GM12878 (cell line): ENCODE data around the gene MND1. TPM values are rescaled to one million over a fixed set of nuclear protein-coding genes. Genes with fewer than 3 reads are reported as not detected.

ENCODE experiments used
- ATAC-seq: fragments of 200-7000 bp; cut with Tn5 transposase; 3 replicates; pipeline ENCODE4 v1.9.1; 2020; ENCODE audit warnings: mild to moderate bottlenecking, moderate library complexity
- BruUV-seq: library from RNA; stranded (reverse); fragments of 400-500 nt; replicated peaks from 2 replicates; lab custom pipeline; 2021; lab: Mats Ljungman, UMichigan
- CTCF ChIA-PET: fragments of 300-600 bp; sonication (Branson Sonifier 250); formaldehyde crosslinking; extraction: SDS; loops from one replicate; lab custom pipeline; 2021; ENCODE audit warnings: inconsistent platforms; lab: Yijun Ruan, JAX
- POLR2A ChIA-PET: fragments of 350-600 bp; formaldehyde crosslinking; extraction: SDS; loops from one replicate; lab custom pipeline; 2021; ENCODE audit warnings: inconsistent platforms; lab: Charles Lee
- RAD21 ChIA-PET: fragments of 300-600 bp; sonication (Branson Sonifier 250); formaldehyde crosslinking; loops from one replicate; lab custom pipeline; 2023; ENCODE audit warnings: antibody characterized with exemption; ENCODE audit not compliant: unreplicated experiment; lab: Charles Lee
- SMC1A ChIA-PET: fragments of 300-600 bp; sonication (Branson Sonifier 250); formaldehyde crosslinking; loops from one replicate; lab custom pipeline; 2023; ENCODE audit not compliant: unreplicated experiment, uncharacterized antibody; lab: Charles Lee
- DNase-seq: peaks from one replicate; pipeline ENCODE4 v3.0.0-alpha.2; 2011; ENCODE audit warnings: low read depth, low spot score
- FAIRE-seq: peaks from 3 replicates; lab custom pipeline; 2011; peaks lifted over from hg19 to GRCh38; lab: Jason Lieb, UNC
- H2AFZ ChIP-seq: 2 replicates; pipeline ENCODE4 v1.6.0; 2011; ENCODE audit warnings: low read depth, low read length, control low read depth; ENCODE audit not compliant: control insufficient read depth
- H3K27ac ChIP-seq: 2 replicates; pipeline ENCODE4 v1.5.1; 2011; ENCODE audit warnings: control low read depth; ENCODE audit not compliant: control insufficient read depth, insufficient read depth
- H3K27me3 ChIP-seq, 2 experiments: replicated peaks in 1 of 2; 2 replicates each; pipeline versions ENCODE4 v1.6.0 to v1.6.1; 2011; ENCODE audit warnings: low read length in 1 of 2; ENCODE audit not compliant: control insufficient read depth in 2 of 2, insufficient read depth in 2 of 2
- H3K36me3 ChIP-seq, 2 experiments: 2 replicates each; pipeline ENCODE4 v1.5.1; 2011; ENCODE audit warnings: low read length in 1 of 2; ENCODE audit not compliant: control insufficient read depth in 2 of 2, insufficient read depth in 2 of 2
- H3K4me1 ChIP-seq: 2 replicates; pipeline ENCODE4 v1.6.1; 2011; ENCODE audit warnings: mild to moderate bottlenecking, low read length, moderate library complexity, mixed read lengths; ENCODE audit not compliant: control insufficient read depth, insufficient read depth
- H3K4me2 ChIP-seq: 2 replicates; pipeline ENCODE4 v1.6.0; 2011; ENCODE audit warnings: control low read depth; ENCODE audit not compliant: control insufficient read depth, insufficient read depth
- H3K4me3 ChIP-seq: fragments of 200-600 bp; sonication (generic); 2 replicates; pipeline ENCODE4 v1.5.1; 2016
- H3K79me2 ChIP-seq: 2 replicates; pipeline ENCODE4 v1.6.0; 2011; ENCODE audit warnings: low read length; ENCODE audit not compliant: control insufficient read depth, insufficient read depth
- H3K9ac ChIP-seq: 2 replicates; pipeline ENCODE4 v1.8.0; 2011; ENCODE audit warnings: low read length, control low read depth, mixed read lengths; ENCODE audit not compliant: control insufficient read depth, insufficient read depth
- H3K9me3 ChIP-seq: replicated peaks from 3 replicates; pipeline ENCODE4 v1.5.1; 2011; ENCODE audit warnings: mild to moderate bottlenecking, low read length; ENCODE audit not compliant: control insufficient read depth, insufficient read depth
- H4K20me1 ChIP-seq: 2 replicates; pipeline ENCODE4 v1.6.0; 2011; ENCODE audit not compliant: control insufficient read depth, insufficient read depth
- IRF4 ChIP-seq: IDR thresholded peaks from 2 replicates; pipeline ENCODE4 v1.6.1; 2011; ENCODE audit warnings: low read depth, low read length
- PML ChIP-seq: IDR thresholded peaks from 2 replicates; pipeline ENCODE4 v1.6.1; 2012; ENCODE audit warnings: low read length, inconsistent platforms
- RUNX3 ChIP-seq: IDR thresholded peaks from 2 replicates; pipeline ENCODE4 v1.6.1; 2012; ENCODE audit warnings: low read length, inconsistent platforms
- SREBF1 ChIP-seq: IDR thresholded peaks from 2 replicates; pipeline ENCODE4 v1.6.1; 2012; ENCODE audit warnings: mild to moderate bottlenecking, low read length
- WGBS: methylation state at CpG from one replicate; pipeline ENCODE4 v1.1.6; 2016; ENCODE audit warnings: low lambda C conversion rate; ENCODE audit not compliant: insufficient replicate concordance, insufficient coverage; ENCODE audit errors: missing lambda C conversion rate; 5-methylcytosine and 5-hydroxymethylcytosine counted together
- in situ Hi-C: fragments of 300-500 bp; cut with MboI; formaldehyde crosslinking; loops from 9 replicates; pipeline ENCODE4 v1.14.3; 2018; ENCODE audit warnings: mixed read lengths
- intact Hi-C: fragments of 100-400 bp; cut with micrococcal nuclease; formaldehyde crosslinking; loops from one replicate; pipeline ENCODE4 v1.14.2; 2022; ENCODE audit not compliant: unreplicated experiment
- polyA plus RNA-seq, 11 experiments: library from polyadenylated mRNA; depleted of rRNA in 4 of 11; unstranded in 6 of 11; stranded (reverse) in 5 of 11; fragments of >200 nt; fragmentation: Nextera tagmentation in 4 of 11; fragmentation: Illumina TruSeq in 1 of 11; extraction: Ambion mirVana in 4 of 11; extraction: Trizol in 1 of 11; gene quantifications; 1 replicate in 1 of 11; 2 replicates in 10 of 11; pipeline versions ENCODE4 v1.2.1 to v1.2.3, GENCODE V29; 2011 to 2016; ENCODE audit warnings: inconsistent platforms in 2 of 11, missing spikeins in 2 of 11, low read depth in 1 of 11
- total RNA-seq, 4 experiments: library from RNA; depleted of rRNA in 3 of 4; stranded (reverse); fragments of >200 nt in 3 of 4; fragmentation: Illumina TruSeq in 1 of 4; extraction: Trizol in 1 of 4; gene quantifications; 2 replicates each; pipeline versions ENCODE4 v1.2.1 to v1.2.3, GENCODE V29; 2013 to 2021
- TF ChIP-seq, protein P1 (sequence below): fragments of 450-650 bp; IDR thresholded peaks from 2 replicates; pipeline ENCODE4 v1.6.1; 2016; ENCODE audit warnings: mild to moderate bottlenecking
- TF ChIP-seq, protein P2 (sequence below): fragments of 450-650 bp; IDR thresholded peaks from 2 replicates; pipeline ENCODE4 v1.6.1; 2018; ENCODE audit warnings: borderline replicate concordance, mild to moderate bottlenecking; ENCODE audit not compliant: partially characterized antibody
- TF ChIP-seq, protein P3 (sequence below): IDR thresholded peaks from 2 replicates; pipeline ENCODE4 v1.6.1; 2011; ENCODE audit warnings: mild to moderate bottlenecking, low read depth, low read length, moderate library complexity; ENCODE audit not compliant: insufficient replicate concordance

The MND1 gene
- total and polyA plus RNA-seq, 10 of the 15 experiments (the other 5 are each of a cell fraction or from before 2014, with no cell fraction given): 17.7 to 58.1 (median 47.3) TPM

DNA sequence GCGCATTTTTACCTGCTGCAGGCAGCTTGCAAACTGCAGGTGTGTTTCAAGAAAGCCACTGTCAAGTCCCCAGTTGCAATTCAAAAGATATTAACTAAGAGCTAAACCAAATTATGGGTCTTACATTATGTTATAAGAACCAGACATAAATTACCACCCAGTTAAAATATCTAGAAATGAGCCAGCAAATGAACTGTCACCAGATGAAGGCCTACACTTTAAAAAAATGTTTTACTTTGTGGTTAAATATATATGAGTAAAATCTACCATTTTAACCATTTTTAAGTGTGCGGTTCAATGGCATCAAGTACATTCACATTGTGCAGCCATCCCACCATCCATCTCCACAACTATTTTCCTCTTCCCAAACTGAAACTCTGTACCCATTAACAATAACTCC lies 89.7 kb downstream of the MND1 start:
- Histone ChIP-seq H3K4me3 (peak overlapping the region; percentile 51), H3K4me1 (peaks cover 35% of the 10 kb centered on the region), H3K27me3 (no peaks in the 10 kb centered on the region), H3K27ac (peak overlapping the region; percentile 84), H3K79me2 (peaks cover 8% of the 10 kb centered on the region), H3K4me2 (peak overlapping the region; percentile 96), H3K36me3 (no peaks in the 10 kb centered on the region), H3K9me3 (no peaks in the 10 kb centered on the region), H2AFZ (no peak overlapping the region), H4K20me1 (no peaks in the 10 kb centered on the region), H3K9ac (peak overlapping the region; percentile 55; the same call in 1 of the 2 replicates)
- RAD21 ChIA-PET: interaction anchor here (1.0 to 4.9 kb wide), 16 partner anchors 26 to 210 kb away, joined by 3 to 81 read pairs (median 12); partner anchors contain the start of gene TMEM131L
- TF ChIP-seq SREBF1: no peak
- TF ChIP-seq RUNX3: peak; percentile 60
- in situ Hi-C loops: no loop called here
- no peak for FAIRE-seq
- intact Hi-C loops: no loop called here
- no peak; the same call in 2 of the 3 replicates for ATAC-seq
- 75% methylated on average over 2 of the region's 2 CpGs for WGBS
- POLR2A ChIA-PET: interaction anchor here (0.7 to 3.4 kb wide), 7 partner anchors 32 to 138 kb away, joined by 3 to 16 read pairs (median 5); partner anchors contain the start of gene TMEM131L
- SMC1A ChIA-PET: interaction anchor here (1.0 to 3.8 kb wide), 18 partner anchors 12 to 209 kb away, joined by 3 to 48 read pairs (median 8); partner anchors contain the start of gene TMEM131L
- no peak for DNase-seq
- CTCF ChIA-PET: interaction anchor here (0.6 to 5.8 kb wide), 13 partner anchors 34 to 218 kb away, joined by 3 to 55 read pairs (median 14); partner anchors contain the start of genes MND1 and TMEM131L
- BruUV-seq: no TSS peak

DNA sequence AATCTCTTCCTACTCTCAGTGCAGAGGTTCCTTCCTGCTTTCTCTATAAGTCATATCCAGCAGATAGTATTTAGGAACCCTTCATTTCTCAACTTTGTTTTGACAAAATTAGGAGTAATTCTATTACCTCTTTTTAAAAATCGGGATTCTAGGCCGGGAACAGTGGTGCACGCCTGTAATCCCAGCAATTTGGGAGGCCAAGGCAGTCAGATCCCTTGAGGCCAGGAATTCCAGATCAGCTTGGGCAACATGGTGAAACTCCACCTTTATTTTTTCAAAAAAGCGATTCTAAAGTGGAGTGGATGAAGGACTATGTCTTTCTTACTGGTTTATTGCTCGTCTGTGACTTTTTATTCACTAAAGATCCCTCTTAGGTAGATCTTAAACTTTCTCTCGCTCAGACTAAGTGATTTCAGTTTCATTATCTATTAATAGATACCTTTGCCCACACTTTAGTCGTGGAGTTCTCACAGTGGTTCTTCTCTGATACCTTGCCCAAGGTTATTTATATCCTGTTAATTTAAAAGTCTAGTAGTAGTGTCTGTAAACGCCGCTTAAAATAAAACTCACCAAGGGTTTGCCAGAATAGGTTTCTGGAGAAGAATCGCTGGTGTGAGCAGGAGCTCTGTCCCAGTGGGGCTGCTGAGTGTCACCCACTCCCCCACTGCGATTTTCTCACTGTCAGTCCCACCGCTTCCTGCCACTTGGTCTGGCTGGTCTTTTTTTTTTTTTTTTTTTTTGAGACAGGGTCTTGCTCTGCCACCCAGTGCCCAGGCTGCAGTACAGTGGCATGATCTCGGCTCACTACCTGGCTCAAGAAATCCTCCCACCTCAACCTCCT lies 94.6 kb downstream of the MND1 start:
- H3K4me2 ChIP-seq: peak overlapping the region; percentile 82
- H3K36me3 ChIP-seq: no peaks in the 10 kb centered on the region
- POLR2A ChIA-PET: interaction anchor here (0.7 to 2.1 kb wide), 8 partner anchors 10 to 91 kb away, joined by 4 to 14 read pairs (median 6); partner anchors contain the start of gene TMEM131L
- no peak overlapping the region; the same call in 1 of the 2 replicates for H2AFZ ChIP-seq
- H3K9me3 ChIP-seq: no peaks in the 10 kb centered on the region
- peak overlapping the region; percentile 39; the same call in 1 of the 2 replicates for H3K9ac ChIP-seq
- ATAC-seq: peak; percentile 76
- SMC1A ChIA-PET: interaction anchor here (0.7 to 3.5 kb wide), 16 partner anchors 8 to 204 kb away, joined by 3 to 46 read pairs (median 5); partner anchors contain the start of gene TMEM131L
- H3K27me3 ChIP-seq: no peaks in the 10 kb centered on the region
- peaks cover 6% of the 10 kb centered on the region for H3K79me2 ChIP-seq
- no TSS peak for BruUV-seq
- in situ Hi-C loops (loop anchor here (5.0 kb wide), 1 partner anchor 133 kb away; no protein-coding TSS in a partner anchor), intact Hi-C loops (no loop called here)
- CTCF ChIA-PET: interaction anchor here (1.1 to 2.4 kb wide), 4 partner anchors 27 to 135 kb away, joined by 3 to 18 read pairs (median 7); partner anchors contain the start of gene TMEM131L
- H4K20me1 ChIP-seq: no peaks in the 10 kb centered on the region
- H3K4me3 ChIP-seq: peak overlapping the region; percentile 65
- under 1% methylated on average over 13 of the region's 13 CpGs for WGBS
- peak; percentile 92 for FAIRE-seq
- H3K4me1 ChIP-seq: peaks cover 38% of the 10 kb centered on the region
- RAD21 ChIA-PET: interaction anchor here (0.7 to 4.5 kb wide), 16 partner anchors 9 to 1111 kb away, joined by 3 to 65 read pairs (median 4); partner anchors contain the start of genes PLRG1 and TMEM131L
- DNase-seq: peak; percentile 79
- H3K27ac ChIP-seq: peak overlapping the region; percentile 80
- TF ChIP-seq, protein P1, sequence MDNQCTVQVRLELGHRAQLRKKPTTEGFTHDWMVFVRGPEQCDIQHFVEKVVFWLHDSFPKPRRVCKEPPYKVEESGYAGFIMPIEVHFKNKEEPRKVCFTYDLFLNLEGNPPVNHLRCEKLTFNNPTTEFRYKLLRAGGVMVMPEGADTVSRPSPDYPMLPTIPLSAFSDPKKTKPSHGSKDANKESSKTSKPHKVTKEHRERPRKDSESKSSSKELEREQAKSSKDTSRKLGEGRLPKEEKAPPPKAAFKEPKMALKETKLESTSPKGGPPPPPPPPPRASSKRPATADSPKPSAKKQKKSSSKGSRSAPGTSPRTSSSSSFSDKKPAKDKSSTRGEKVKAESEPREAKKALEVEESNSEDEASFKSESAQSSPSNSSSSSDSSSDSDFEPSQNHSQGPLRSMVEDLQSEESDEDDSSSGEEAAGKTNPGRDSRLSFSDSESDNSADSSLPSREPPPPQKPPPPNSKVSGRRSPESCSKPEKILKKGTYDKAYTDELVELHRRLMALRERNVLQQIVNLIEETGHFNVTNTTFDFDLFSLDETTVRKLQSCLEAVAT: peak; percentile 17; the same call in 1 of the 2 replicates
- 0 out of 2 replicates have a peak, but pooled peaks have one; percentile 12 for TF ChIP-seq IRF4
- TF ChIP-seq, protein P2, sequence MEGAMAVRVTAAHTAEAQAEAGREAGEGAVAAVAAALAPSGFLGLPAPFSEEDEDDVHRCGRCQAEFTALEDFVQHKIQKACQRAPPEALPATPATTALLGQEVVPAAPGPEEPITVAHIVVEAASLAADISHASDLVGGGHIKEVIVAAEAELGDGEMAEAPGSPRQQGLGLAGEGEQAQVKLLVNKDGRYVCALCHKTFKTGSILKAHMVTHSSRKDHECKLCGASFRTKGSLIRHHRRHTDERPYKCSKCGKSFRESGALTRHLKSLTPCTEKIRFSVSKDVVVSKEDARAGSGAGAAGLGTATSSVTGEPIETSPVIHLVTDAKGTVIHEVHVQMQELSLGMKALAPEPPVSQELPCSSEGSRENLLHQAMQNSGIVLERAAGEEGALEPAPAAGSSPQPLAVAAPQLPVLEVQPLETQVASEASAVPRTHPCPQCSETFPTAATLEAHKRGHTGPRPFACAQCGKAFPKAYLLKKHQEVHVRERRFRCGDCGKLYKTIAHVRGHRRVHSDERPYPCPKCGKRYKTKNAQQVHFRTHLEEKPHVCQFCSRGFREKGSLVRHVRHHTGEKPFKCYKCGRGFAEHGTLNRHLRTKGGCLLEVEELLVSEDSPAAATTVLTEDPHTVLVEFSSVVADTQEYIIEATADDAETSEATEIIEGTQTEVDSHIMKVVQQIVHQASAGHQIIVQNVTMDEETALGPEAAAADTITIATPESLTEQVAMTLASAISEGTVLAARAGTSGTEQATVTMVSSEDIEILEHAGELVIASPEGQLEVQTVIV: no peak
- TF ChIP-seq, protein P3, sequence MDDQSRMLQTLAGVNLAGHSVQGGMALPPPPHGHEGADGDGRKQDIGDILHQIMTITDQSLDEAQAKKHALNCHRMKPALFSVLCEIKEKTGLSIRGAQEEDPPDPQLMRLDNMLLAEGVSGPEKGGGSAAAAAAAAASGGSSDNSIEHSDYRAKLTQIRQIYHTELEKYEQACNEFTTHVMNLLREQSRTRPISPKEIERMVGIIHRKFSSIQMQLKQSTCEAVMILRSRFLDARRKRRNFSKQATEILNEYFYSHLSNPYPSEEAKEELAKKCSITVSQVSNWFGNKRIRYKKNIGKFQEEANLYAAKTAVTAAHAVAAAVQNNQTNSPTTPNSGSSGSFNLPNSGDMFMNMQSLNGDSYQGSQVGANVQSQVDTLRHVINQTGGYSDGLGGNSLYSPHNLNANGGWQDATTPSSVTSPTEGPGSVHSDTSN: no peak
- TF ChIP-seq PML: no peak; the same call in 1 of the 2 replicates
